Hepatocyte (in vitro differentiated cells): ENCODE results near the gene TBPL1. TPM values are rescaled to one million over a fixed set of nuclear protein-coding genes. Genes with fewer than 3 reads are reported as not detected.

Source experiments
- DNase-seq: peaks from one replicate; pipeline ENCODE4 v3.0.0-alpha.2; 2016; ENCODE audit warnings: low spot score
- H2AFZ ChIP-seq: fragments of 200-600 bp; sonication (generic); 2 replicates; pipeline ENCODE4 v1.6.0; 2016; ENCODE audit warnings: antibody characterized with exemption, mild to moderate bottlenecking
- H3K27ac ChIP-seq: fragments of 200-600 bp; sonication (generic); 2 replicates; pipeline ENCODE4 v1.5.1; 2016; ENCODE audit warnings: mild to moderate bottlenecking
- H3K27me3 ChIP-seq: fragments of 200-600 bp; sonication (generic); 2 replicates; pipeline ENCODE4 v1.6.1; 2016
- H3K36me3 ChIP-seq: fragments of 200-600 bp; sonication (generic); replicated peaks from 2 replicates; pipeline ENCODE4 v1.5.1; 2016; ENCODE audit warnings: low read depth; ENCODE audit not compliant: insufficient read depth
- H3K4me1 ChIP-seq: fragments of 200-600 bp; sonication (generic); 2 replicates; pipeline ENCODE4 v1.5.1; 2016; ENCODE audit warnings: mild to moderate bottlenecking, moderate library complexity; ENCODE audit not compliant: insufficient read depth
- H3K4me2 ChIP-seq: fragments of 200-600 bp; sonication (generic); 2 replicates; pipeline ENCODE4 v1.6.0; 2016
- H3K4me3 ChIP-seq: fragments of 200-600 bp; sonication (generic); 2 replicates; pipeline ENCODE4 v1.5.1; 2016; ENCODE audit warnings: mild to moderate bottlenecking
- H3K79me2 ChIP-seq: fragments of 200-600 bp; sonication (generic); 2 replicates; pipeline ENCODE4 v1.6.0; 2017; ENCODE audit warnings: mild to moderate bottlenecking
- H3K9me2 ChIP-seq: fragments of 200-600 bp; sonication (generic); replicated peaks from 2 replicates; pipeline ENCODE4 v1.6.0; 2017; ENCODE audit warnings: mild to moderate bottlenecking; ENCODE audit not compliant: insufficient read depth
- H3K9me3 ChIP-seq: fragments of 200-600 bp; sonication (generic); 2 replicates; pipeline ENCODE4 v1.5.1; 2016; ENCODE audit warnings: low read depth, mild to moderate bottlenecking
- H4K20me1 ChIP-seq: fragments of 200-600 bp; sonication (generic); 2 replicates; pipeline ENCODE4 v1.6.0; 2016; ENCODE audit warnings: mild to moderate bottlenecking; ENCODE audit not compliant: insufficient read depth, poor library complexity, severe bottlenecking
- CTCF ChIP-seq: fragments of 200-600 bp; sonication (generic); IDR thresholded peaks from 2 replicates; pipeline ENCODE4 v1.5.1; 2016; ENCODE audit warnings: antibody characterized with exemption, mild to moderate bottlenecking; ENCODE audit not compliant: poor library complexity
- EZH2 ChIP-seq: fragments of 200-600 bp; sonication (generic); IDR thresholded peaks from 2 replicates; pipeline ENCODE4 v1.6.1; 2016; ENCODE audit warnings: antibody characterized with exemption, mild to moderate bottlenecking, borderline replicate concordance
- EZH2phosphoT487 ChIP-seq: fragments of 200-600 bp; sonication (generic); IDR thresholded peaks from one replicate; pipeline ENCODE4 v1.6.1; 2018; ENCODE audit warnings: antibody characterized with exemption, mild to moderate bottlenecking, low read depth, moderate library complexity; ENCODE audit not compliant: unreplicated experiment, severe bottlenecking
- WGBS: methylation state at CpG from one replicate; pipeline ENCODE4 v1.1.6; 2016; ENCODE audit warnings: low lambda C conversion rate; ENCODE audit errors: missing lambda C conversion rate; 5-methylcytosine and 5-hydroxymethylcytosine counted together
- polyA plus RNA-seq: library from polyadenylated mRNA; unstranded; fragments of >200 nt; fragmentation: Nextera tagmentation; extraction: Ambion mirVana; gene quantifications from 2 replicates; pipeline ENCODE4 v1.2.1, GENCODE V29; 2016
- total RNA-seq: library from RNA; depleted of rRNA; stranded (reverse); fragments of >200 nt; gene quantifications from 2 replicates; pipeline ENCODE4 v1.2.3, GENCODE V29; 2014

TBPL1 gene
- total and polyA plus RNA-seq, 2 experiments from 2014 or later: 26.2 to 36.8 TPM

DNA sequence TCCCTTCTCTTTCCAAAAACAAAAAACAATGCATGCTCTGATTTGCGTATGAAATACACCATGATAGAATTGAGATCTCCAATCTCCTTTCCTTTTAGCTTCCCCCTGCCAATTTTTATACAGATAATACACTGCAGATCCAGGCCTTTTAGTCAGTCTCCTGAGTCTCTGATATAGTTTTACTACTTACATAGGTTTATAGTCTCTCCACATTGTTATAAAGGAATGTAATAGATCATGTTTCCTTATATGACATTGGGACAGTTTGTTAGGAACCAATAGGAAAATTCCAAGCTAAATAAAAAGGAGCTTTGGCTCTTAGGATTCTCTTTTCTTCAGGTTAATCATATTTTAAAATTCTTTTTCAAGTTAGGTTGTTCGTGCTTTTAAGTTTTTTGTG is 36.5 kb downstream of the TBPL1 start:
- TF ChIP-seq EZH2: no peak
- no peak for TF ChIP-seq CTCF
- TF ChIP-seq EZH2phosphoT487: no peak
- Histone ChIP-seq H3K4me3 (no peak overlapping the region), H3K9me3 (no peaks in the 10 kb centered on the region), H2AFZ (no peak overlapping the region), H3K4me1 (peaks cover 6% of the 10 kb centered on the region), H3K36me3 (no peaks in the 10 kb centered on the region), H3K79me2 (no peaks in the 10 kb centered on the region), H3K27me3 (no peaks in the 10 kb centered on the region), H4K20me1 (no peaks in the 10 kb centered on the region), H3K27ac (no peak overlapping the region), H3K9me2 (no peaks in the 10 kb centered on the region), H3K4me2 (no peak overlapping the region)
- DNase-seq: no peak
- WGBS: 100% methylated on average over 2 of the region's 2 CpGs

- Histone ChIP-seq H3K27ac (no peak overlapping the region), H3K9me2 (no peaks in the 10 kb centered on the region), H4K20me1 (no peaks in the 10 kb centered on the region), H3K4me2 (no peak overlapping the region), H3K4me1 (peaks cover 13% of the 10 kb centered on the region), H2AFZ (no peak overlapping the region), H3K4me3 (no peak overlapping the region), H3K9me3 (no peaks in the 10 kb centered on the region), H3K79me2 (no peaks in the 10 kb centered on the region), H3K36me3 (no peaks in the 10 kb centered on the region), H3K27me3 (no peaks in the 10 kb centered on the region)
- no peak for DNase-seq
- TF ChIP-seq EZH2phosphoT487 (no peak), CTCF (no peak), EZH2 (no peak)
- 94% methylated on average over 1 of the region's 1 CpG for WGBS
Measured at GRCh38 chr6:133990321-133990720, 37.3 kb downstream of the TBPL1 start.

GRCh38 chr6:133991096-133991593 is 38.1 kb downstream of the TBPL1 start:
- Histone ChIP-seq H3K9me3 (no peaks in the 10 kb centered on the region), H3K4me2 (no peak overlapping the region), H3K79me2 (no peaks in the 10 kb centered on the region), H3K27ac (no peak overlapping the region), H3K9me2 (no peaks in the 10 kb centered on the region), H3K4me1 (peaks cover 16% of the 10 kb centered on the region), H2AFZ (no peak overlapping the region), H4K20me1 (no peaks in the 10 kb centered on the region), H3K27me3 (no peaks in the 10 kb centered on the region), H3K4me3 (no peak overlapping the region), H3K36me3 (no peaks in the 10 kb centered on the region)
- DNase-seq: no peak
- 63% methylated on average over 2 of the region's 2 CpGs for WGBS
- TF ChIP-seq EZH2phosphoT487: no peak
- TF ChIP-seq CTCF: no peak
- TF ChIP-seq EZH2: no peak
